ENCODE data around the gene SCRN3.

SCRN3 gene

DNA sequence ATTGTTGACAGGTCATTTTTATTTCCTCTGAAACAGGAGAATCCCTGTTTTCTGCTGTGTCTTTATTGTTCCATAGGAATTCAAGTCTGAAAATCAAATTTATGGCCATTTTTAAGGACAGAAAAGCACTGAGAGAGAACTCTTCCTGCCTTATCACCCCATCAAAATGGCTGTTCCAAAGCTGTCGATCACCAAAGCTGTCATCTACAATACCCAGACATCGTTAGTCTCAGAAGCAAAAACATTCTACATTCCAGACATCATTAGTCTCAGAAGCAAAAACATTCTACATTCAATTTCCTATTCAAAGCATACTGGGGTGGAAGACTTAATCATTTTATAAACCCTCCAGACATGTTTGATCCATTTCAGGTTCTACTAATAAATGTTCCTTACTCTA is 44.4 kb downstream of the SCRN3 start:
- Histone ChIP-seq H3K36me3 (ENCODE audit: insufficient read depth, insufficient read length, low read length) (peaks cover 5% of the 10 kb centered on the region), H3K9me3 (ENCODE audit: insufficient read depth, low read length) (no peaks in the 10 kb centered on the region), H3K27me3 (ENCODE audit: insufficient read depth, insufficient read length) (no peaks in the 10 kb centered on the region), H3K4me1 (ENCODE audit: insufficient read depth, insufficient read length) (peaks cover 3% of the 10 kb centered on the region), H3K4me3 (ENCODE audit: insufficient read length, low read depth) (no peak overlapping the region), H3K9ac (ENCODE audit: insufficient read length, low read depth) (no peak overlapping the region)
- TF ChIP-seq YY1 (IDR thresholded peaks at IDR 0.05; ENCODE audit: insufficient read depth, insufficient read length), result no peak
- TF ChIP-seq ZNF274 (IDR thresholded peaks at IDR 0.05; ENCODE audit: low read depth, low read length), result no peak
- TF ChIP-seq SUZ12 (IDR thresholded peaks at IDR 0.05; ENCODE audit: extremely low read depth, insufficient read depth, insufficient read length), result no peak
- DNase-seq (ENCODE audit: low read depth, low spot score), result no peak

DNA sequence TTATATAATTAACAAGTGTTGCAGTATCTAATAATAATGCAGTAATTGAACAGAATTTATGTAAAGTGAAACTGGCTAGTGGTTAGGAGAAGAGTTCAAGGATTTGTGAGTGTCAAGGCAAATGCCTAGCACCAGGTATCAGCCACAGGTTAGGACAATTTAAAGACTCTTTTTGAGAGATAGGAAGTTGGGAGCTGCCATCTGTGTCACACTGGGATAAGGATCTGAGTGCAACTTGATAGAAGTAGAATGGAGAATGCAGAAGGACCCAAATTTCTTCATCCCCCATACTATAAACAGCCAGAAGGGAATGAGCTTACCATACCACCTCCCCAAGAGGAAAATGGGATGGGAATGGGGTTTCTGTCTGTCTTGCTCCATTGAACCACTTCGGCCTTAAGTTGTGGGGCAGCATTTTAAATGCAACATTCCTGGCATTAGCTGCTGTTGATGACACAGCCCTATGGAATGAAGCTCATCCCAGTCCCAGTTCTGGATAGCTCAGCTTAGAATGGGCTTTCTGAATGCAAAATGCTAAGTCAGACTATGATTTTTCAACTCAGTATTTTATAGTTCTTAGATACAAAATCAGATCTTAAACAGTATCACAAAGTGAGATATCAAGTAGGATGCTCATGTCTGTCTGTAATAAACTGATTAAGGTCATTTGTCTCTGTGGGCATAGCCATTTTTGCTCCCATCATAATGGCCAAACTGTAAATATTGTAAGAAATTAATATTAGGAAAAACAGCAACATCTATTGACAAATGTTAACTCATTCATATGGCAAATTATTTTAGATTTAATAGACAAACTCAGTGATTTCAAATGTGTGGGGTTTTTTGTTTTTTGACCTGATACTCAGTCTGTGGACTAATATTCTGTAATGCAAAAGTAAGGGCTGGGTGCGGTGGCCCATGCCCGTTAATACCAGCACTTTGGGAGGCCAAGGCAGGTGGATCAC is 47.3 kb downstream of the SCRN3 start:
- Histone ChIP-seq H3K4me1 (ENCODE audit: insufficient read depth, insufficient read length) (peaks cover 3% of the 10 kb centered on the region), H3K27me3 (ENCODE audit: insufficient read depth, insufficient read length) (no peaks in the 10 kb centered on the region), H3K9ac (ENCODE audit: insufficient read length, low read depth) (no peak overlapping the region), H3K4me3 (ENCODE audit: insufficient read length, low read depth) (no peak overlapping the region), H3K36me3 (ENCODE audit: insufficient read depth, insufficient read length, low read length) (no peaks in the 10 kb centered on the region), H3K9me3 (ENCODE audit: insufficient read depth, low read length) (no peaks in the 10 kb centered on the region)
- TF ChIP-seq SUZ12 (IDR thresholded peaks at IDR 0.05; ENCODE audit: extremely low read depth, insufficient read depth, insufficient read length) (no peak), ZNF274 (IDR thresholded peaks at IDR 0.05; ENCODE audit: low read depth, low read length) (no peak), YY1 (IDR thresholded peaks at IDR 0.05; ENCODE audit: insufficient read depth, insufficient read length) (no peak)
- DNase-seq (ENCODE audit: low read depth, low spot score), result peak; percentile 33

DNA sequence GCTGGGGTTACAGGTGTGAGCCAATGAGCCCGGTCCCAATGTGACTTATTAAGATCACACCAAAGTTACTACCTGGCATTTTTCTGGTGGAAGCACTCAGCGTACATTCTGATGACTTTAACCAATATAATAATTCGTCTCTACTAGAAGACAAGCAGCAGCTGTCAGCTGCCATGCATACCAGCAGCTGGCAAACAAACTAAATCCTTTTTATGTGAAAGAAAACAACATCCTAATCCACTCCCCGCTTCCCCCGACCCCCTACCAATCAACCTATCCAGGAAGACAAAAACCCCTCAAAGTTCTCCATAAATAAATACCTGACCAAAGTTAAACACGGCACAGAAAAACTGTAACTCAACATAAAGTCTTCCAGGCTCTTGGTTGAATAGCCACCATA is 49.2 kb downstream of the SCRN3 start:
- DNase-seq (ENCODE audit: low read depth, low spot score), result no peak
- TF ChIP-seq YY1 (IDR thresholded peaks at IDR 0.05; ENCODE audit: insufficient read depth, insufficient read length), result no peak
- TF ChIP-seq SUZ12 (IDR thresholded peaks at IDR 0.05; ENCODE audit: extremely low read depth, insufficient read depth, insufficient read length), result no peak
- no peak for TF ChIP-seq ZNF274 (IDR thresholded peaks at IDR 0.05; ENCODE audit: low read depth, low read length)
- no peaks in the 10 kb centered on the region for H3K9me3 ChIP-seq (ENCODE audit: insufficient read depth, low read length)
- H3K36me3 ChIP-seq (ENCODE audit: insufficient read depth, insufficient read length, low read length), result no peaks in the 10 kb centered on the region
- no peak overlapping the region for H3K9ac ChIP-seq (ENCODE audit: insufficient read length, low read depth)
- H3K4me1 ChIP-seq (ENCODE audit: insufficient read depth, insufficient read length), result peaks cover 3% of the 10 kb centered on the region
- H3K4me3 ChIP-seq (ENCODE audit: insufficient read length, low read depth), result no peak overlapping the region
- H3K27me3 ChIP-seq (ENCODE audit: insufficient read depth, insufficient read length), result no peaks in the 10 kb centered on the region

DNA sequence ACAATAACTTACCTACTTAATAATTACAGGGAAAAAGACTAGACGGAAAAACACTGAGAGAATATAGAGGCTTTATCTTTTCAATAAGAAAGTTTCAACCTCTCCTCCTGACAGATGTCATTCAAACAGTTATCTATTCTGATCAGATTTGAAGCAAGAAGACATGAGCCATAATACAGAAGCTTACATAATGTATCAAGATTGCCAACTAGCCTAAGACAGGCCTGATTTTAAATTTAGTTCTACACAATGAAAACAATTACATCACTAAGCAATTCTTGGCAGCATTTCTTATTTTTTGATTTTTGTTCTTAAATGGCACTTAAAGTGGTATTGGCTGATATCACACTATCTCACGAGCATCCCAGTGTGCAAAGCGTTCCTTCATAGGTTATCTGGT is 49.7 kb downstream of the SCRN3 start:
- no peak for DNase-seq (ENCODE audit: low read depth, low spot score)
- H3K36me3 ChIP-seq (ENCODE audit: insufficient read depth, insufficient read length, low read length), result no peaks in the 10 kb centered on the region
- H3K9ac ChIP-seq (ENCODE audit: insufficient read length, low read depth), result no peak overlapping the region
- H3K9me3 ChIP-seq (ENCODE audit: insufficient read depth, low read length), result no peaks in the 10 kb centered on the region
- no peak for TF ChIP-seq YY1 (IDR thresholded peaks at IDR 0.05; ENCODE audit: insufficient read depth, insufficient read length)
- TF ChIP-seq SUZ12 (IDR thresholded peaks at IDR 0.05; ENCODE audit: extremely low read depth, insufficient read depth, insufficient read length), result no peak
- no peak for TF ChIP-seq ZNF274 (IDR thresholded peaks at IDR 0.05; ENCODE audit: low read depth, low read length)
- H3K27me3 ChIP-seq (ENCODE audit: insufficient read depth, insufficient read length), result no peaks in the 10 kb centered on the region
- peaks cover 3% of the 10 kb centered on the region for H3K4me1 ChIP-seq (ENCODE audit: insufficient read depth, insufficient read length)
- no peak overlapping the region for H3K4me3 ChIP-seq (ENCODE audit: insufficient read length, low read depth)

DNA sequence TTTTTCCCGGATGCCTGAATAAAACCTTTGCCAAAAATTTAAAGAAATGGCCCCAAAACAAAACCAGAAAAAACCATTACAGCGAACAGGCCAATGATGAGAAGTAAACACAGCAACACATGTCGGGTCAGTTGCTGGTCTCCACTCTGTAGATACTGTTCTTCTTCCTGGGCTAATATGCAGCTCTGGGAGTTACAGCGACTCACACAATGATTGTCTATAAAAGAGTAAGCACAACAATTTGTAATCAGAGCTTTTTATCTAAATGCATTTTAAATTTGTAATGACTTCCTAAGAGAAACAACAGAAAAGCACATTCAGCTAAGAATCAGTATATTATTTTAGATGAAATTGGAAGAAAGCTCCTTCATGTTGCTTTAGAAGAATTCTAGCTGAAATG is 51.0 kb downstream of the SCRN3 start:
- Histone ChIP-seq H3K9ac (ENCODE audit: insufficient read length, low read depth) (no peak overlapping the region), H3K4me1 (ENCODE audit: insufficient read depth, insufficient read length) (peaks cover 3% of the 10 kb centered on the region), H3K36me3 (ENCODE audit: insufficient read depth, insufficient read length, low read length) (no peaks in the 10 kb centered on the region), H3K27me3 (ENCODE audit: insufficient read depth, insufficient read length) (no peaks in the 10 kb centered on the region), H3K4me3 (ENCODE audit: insufficient read length, low read depth) (no peak overlapping the region), H3K9me3 (ENCODE audit: insufficient read depth, low read length) (no peaks in the 10 kb centered on the region)
- DNase-seq (ENCODE audit: low read depth, low spot score), result no peak
- no peak for TF ChIP-seq ZNF274 (IDR thresholded peaks at IDR 0.05; ENCODE audit: low read depth, low read length)
- TF ChIP-seq SUZ12 (IDR thresholded peaks at IDR 0.05; ENCODE audit: extremely low read depth, insufficient read depth, insufficient read length), result no peak
- TF ChIP-seq YY1 (IDR thresholded peaks at IDR 0.05; ENCODE audit: insufficient read depth, insufficient read length), result no peak

DNA sequence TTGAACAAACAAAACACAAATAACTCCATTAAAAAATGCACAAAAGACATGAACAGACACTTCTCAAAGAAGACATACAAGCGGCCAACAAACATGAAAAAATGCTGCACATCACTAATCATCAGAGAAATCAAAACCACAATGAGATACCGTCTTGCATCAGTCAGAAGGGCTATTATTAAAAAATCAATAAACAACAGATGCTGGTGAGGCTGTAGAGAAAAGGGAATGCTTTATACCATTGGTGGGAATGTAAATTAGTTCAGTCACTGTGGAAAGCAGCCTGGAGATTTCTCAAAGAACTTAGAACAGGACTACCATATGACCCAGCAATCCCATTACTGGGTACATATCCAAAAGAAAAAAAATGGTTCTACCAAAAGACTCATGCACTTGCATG is 53.5 kb downstream of the SCRN3 start:
- no peak for TF ChIP-seq SUZ12 (IDR thresholded peaks at IDR 0.05; ENCODE audit: extremely low read depth, insufficient read depth, insufficient read length)
- no peak for TF ChIP-seq ZNF274 (IDR thresholded peaks at IDR 0.05; ENCODE audit: low read depth, low read length)
- no peak for TF ChIP-seq YY1 (IDR thresholded peaks at IDR 0.05; ENCODE audit: insufficient read depth, insufficient read length)
- no peak overlapping the region for H3K4me3 ChIP-seq (ENCODE audit: insufficient read length, low read depth)
- no peak for DNase-seq (ENCODE audit: low read depth, low spot score)
- no peaks in the 10 kb centered on the region for H3K9me3 ChIP-seq (ENCODE audit: insufficient read depth, low read length)
- no peaks in the 10 kb centered on the region for H3K27me3 ChIP-seq (ENCODE audit: insufficient read depth, insufficient read length)
- H3K4me1 ChIP-seq (ENCODE audit: insufficient read depth, insufficient read length), result no peaks in the 10 kb centered on the region
- H3K36me3 ChIP-seq (ENCODE audit: insufficient read depth, insufficient read length, low read length), result no peaks in the 10 kb centered on the region
- no peak overlapping the region for H3K9ac ChIP-seq (ENCODE audit: insufficient read length, low read depth)

DNA sequence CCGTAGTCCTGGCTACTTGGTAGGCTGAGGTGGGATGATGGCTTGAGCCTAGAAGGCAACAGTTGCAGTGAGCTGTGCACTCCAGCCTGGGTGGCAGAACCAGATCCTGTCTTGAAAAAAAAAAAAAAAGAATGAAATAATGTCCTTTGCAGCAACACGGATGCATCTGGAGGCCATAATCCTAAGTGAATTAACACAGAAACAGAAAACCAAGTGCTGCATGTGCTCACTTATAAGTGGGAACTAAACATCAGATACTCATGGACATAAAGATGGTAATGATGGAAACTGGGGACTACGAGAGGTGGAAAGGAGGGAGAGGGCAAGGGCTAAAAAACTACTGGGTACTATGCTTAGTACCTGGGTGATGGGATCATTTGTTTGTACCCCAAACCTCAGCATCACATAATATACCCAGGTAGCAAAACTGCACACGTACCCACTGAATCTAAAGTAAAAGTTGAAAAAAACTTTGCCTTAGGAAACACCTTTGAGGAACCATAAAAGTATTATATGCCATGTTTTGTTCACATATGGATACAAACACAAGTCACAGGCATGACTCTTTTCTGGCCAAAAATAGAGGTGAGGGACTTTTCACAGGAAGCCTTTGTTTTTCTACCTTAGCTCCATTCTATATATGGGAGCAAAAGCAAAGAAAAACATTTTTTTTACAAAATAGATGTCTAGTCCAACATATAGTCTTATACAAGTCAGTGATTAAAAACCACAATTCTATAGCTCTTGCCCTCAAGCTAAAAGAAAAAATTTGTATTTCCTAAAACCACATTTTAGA is 54.7 kb downstream of the SCRN3 start:
- no peak overlapping the region for H3K9ac ChIP-seq (ENCODE audit: insufficient read length, low read depth)
- H3K4me1 ChIP-seq (ENCODE audit: insufficient read depth, insufficient read length), result no peaks in the 10 kb centered on the region

More for the DNA sequence above, 54.7 kb downstream of the SCRN3 start:
- no peak overlapping the region for H3K4me3 ChIP-seq (ENCODE audit: insufficient read length, low read depth)
- TF ChIP-seq SUZ12 (IDR thresholded peaks at IDR 0.05; ENCODE audit: extremely low read depth, insufficient read depth, insufficient read length), result no peak
- TF ChIP-seq YY1 (IDR thresholded peaks at IDR 0.05; ENCODE audit: insufficient read depth, insufficient read length), result no peak
- no peak for TF ChIP-seq ZNF274 (IDR thresholded peaks at IDR 0.05; ENCODE audit: low read depth, low read length)
- no peaks in the 10 kb centered on the region for H3K9me3 ChIP-seq (ENCODE audit: insufficient read depth, low read length)
- H3K36me3 ChIP-seq (ENCODE audit: insufficient read depth, insufficient read length, low read length), result no peaks in the 10 kb centered on the region
- no peaks in the 10 kb centered on the region for H3K27me3 ChIP-seq (ENCODE audit: insufficient read depth, insufficient read length)
- no peak for DNase-seq (ENCODE audit: low read depth, low spot score)

Measured in NT2/D1 (cell line).